ENCODE data around the gene MOCS2. TPM values are rescaled to one million over a fixed set of nuclear protein-coding genes. Genes with fewer than 3 reads are reported as not detected.
"Not testable (repeated sequence)": the region's sequence is repeated elsewhere in the genome, so short reads cannot be mapped to it uniquely, and the experiment has no call there.

The MOCS2 gene
- total RNA-seq, 2 experiments from 2014 or later = 29.4 to 30.9 TPM

DNA sequence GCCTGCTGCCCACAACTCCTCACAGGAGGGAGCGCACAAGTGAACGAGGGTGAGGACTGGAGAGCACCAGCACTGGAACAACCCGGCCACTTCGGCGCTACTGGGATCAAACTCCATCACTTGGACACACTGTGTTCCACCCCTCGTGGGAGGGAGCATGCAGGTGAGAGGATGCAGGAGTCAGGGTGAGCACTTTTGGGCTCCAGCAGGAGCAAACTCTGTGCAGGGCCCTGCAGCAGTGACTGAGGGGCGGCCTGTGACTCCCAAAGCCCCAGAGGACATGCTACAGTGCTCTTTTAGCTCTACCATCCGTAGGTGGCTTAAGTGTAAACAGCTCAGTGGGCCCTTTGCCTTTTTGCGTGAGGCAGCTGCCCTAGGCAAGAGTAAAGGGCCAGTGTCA is 4.4 kb upstream of the MOCS2 start:
- intact Hi-C loops (cut with micrococcal nuclease) = no loop called here
- Mint-ChIP-seq H3K27ac (no peak overlapping the region), H3K9me3 (no peaks in the 10 kb centered on the region), H3K4me1 (ENCODE audit: low read depth) (peaks cover 9% of the 10 kb centered on the region), H3K27me3 (ENCODE audit: low read depth) (no peaks in the 10 kb centered on the region), H3K4me3 (no peak overlapping the region), H3K36me3 (ENCODE audit: low read depth) (peaks cover 7% of the 10 kb centered on the region)
- no peak for DNase-seq
- CTCF ChIA-PET = no interaction called here

DNA sequence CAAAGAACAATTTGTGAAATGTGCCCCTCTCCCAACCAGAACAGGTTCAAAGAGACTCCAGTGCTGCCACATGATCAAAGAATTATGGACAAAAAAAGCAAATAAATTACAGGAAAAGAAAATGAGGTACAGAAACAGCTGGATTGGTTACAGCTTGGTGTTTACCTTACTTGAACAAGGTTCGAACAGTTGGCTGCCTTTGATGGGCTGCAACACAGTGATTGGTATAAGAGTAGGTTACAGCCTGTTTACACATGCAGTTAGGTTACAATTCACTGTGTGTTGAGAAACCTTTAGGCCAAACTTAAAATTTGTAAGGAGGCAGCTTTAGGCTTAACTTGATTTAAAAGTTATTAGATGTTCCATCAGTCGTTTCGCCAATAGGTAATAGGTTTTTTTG is 3.4 kb upstream of the MOCS2 start:
- H3K36me3 Mint-ChIP-seq (ENCODE audit: low read depth) = peaks cover 7% of the 10 kb centered on the region
- no peak overlapping the region for H3K27ac Mint-ChIP-seq
- H3K4me1 Mint-ChIP-seq (ENCODE audit: low read depth) = peaks cover 13% of the 10 kb centered on the region
- intact Hi-C loops (cut with micrococcal nuclease) = no loop called here
- no peaks in the 10 kb centered on the region for H3K9me3 Mint-ChIP-seq
- H3K4me3 Mint-ChIP-seq = no peak overlapping the region
- CTCF ChIA-PET = interaction anchor here (1.2 kb wide), 1 partner anchor 170 kb away, joined by 4 read pairs; no protein-coding TSS in a partner anchor
- no peaks in the 10 kb centered on the region for H3K27me3 Mint-ChIP-seq (ENCODE audit: low read depth)
- DNase-seq = no peak

DNA sequence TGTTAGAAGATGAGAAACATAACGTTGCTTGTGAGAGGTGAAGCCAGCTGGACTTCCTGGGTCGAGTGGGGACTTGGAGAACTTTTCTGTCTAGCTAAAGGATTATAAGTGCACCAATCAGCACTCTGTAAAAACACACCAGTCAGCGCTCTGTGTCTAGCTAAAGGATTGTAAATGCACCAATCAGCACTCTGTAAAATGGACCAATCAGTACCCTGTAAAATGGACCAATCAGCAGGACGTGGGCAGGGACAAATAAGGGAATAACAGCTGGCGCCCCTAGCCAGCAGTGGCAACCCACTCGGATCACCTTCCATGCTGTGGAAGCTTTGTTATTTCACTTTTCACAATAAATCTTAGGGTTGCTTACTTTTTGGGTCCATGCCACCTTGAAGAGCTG is 2.8 kb upstream of the MOCS2 start:
- H3K4me3 Mint-ChIP-seq = not testable (repeated sequence)
- CTCF ChIA-PET = interaction anchor here (1.2 kb wide), 1 partner anchor 169 kb away, joined by 4 read pairs; no protein-coding TSS in a partner anchor

DNA sequence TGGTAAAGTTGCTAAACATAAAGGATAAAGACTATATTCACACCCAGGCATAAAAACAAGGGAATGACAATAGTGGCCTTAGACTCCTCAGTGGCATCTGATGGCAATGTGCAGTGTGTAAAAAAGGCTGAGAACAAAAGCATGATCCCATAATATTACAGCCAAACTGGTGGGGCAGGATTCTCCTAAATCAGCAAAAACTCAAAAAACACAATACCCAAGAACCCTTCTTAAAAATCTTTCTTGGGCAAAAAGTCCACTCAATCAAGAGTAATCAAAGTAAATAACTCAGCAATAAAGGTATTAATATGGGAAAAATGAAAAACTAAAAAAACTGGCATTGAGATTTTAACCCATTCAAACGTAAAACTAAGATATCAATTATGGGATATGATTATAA is 1.6 kb upstream of the MOCS2 start:
- no peak overlapping the region for H3K4me3 Mint-ChIP-seq
- CTCF ChIA-PET = no interaction called here

More for the DNA sequence above, 2.8 kb upstream of the MOCS2 start:
- DNase-seq; H3K36me3 Mint-ChIP-seq (ENCODE audit: low read depth); H3K9me3 Mint-ChIP-seq; H3K27me3 Mint-ChIP-seq (ENCODE audit: low read depth); intact Hi-C loops (cut with micrococcal nuclease); H3K27ac Mint-ChIP-seq: not testable (repeated sequence)
- peaks cover 18% of the 10 kb centered on the region for H3K4me1 Mint-ChIP-seq (ENCODE audit: low read depth)

DNA sequence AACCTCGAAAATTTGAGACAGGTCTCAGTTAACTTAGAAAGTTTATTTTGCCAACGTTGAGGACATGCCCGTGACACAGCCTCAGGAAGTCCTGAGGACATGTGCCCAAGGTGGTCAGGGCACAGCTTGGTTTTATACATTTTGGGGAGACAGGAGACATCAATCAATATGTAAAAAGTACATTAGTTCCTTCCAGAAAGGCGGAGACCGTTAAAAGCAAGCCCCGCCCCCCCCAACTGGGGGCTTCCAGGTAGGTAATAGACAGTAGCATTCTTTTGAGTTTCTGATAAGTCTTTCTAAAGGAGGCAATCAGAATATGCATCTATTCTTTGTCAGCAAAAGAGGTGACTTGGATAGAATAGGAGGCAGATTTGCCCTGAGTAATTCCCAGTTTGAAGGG is 599 bp upstream of the MOCS2 start:
- CTCF ChIA-PET = interaction anchor here (1.3 to 1.6 kb wide), 5 partner anchors 15 to 165 kb away, joined by 3 to 7 read pairs (median 4); no protein-coding TSS in a partner anchor
- peak overlapping the region; percentile 92 for H3K4me3 Mint-ChIP-seq
- H3K9me3 Mint-ChIP-seq = no peaks in the 10 kb centered on the region
- peaks cover 19% of the 10 kb centered on the region for H3K36me3 Mint-ChIP-seq (ENCODE audit: low read depth)
- peak overlapping the region; percentile 86 for H3K27ac Mint-ChIP-seq
- H3K4me1 Mint-ChIP-seq (ENCODE audit: low read depth) = peaks cover 36% of the 10 kb centered on the region
- intact Hi-C loops (cut with micrococcal nuclease) = no loop called here
- no peaks in the 10 kb centered on the region for H3K27me3 Mint-ChIP-seq (ENCODE audit: low read depth)
- DNase-seq = no peak

More for the DNA sequence above, 1.6 kb upstream of the MOCS2 start:
- intact Hi-C loops (cut with micrococcal nuclease) = no loop called here
- Mint-ChIP-seq H3K27me3 (ENCODE audit: low read depth) (no peaks in the 10 kb centered on the region), H3K9me3 (no peaks in the 10 kb centered on the region), H3K27ac (no peak overlapping the region), H3K36me3 (ENCODE audit: low read depth) (peaks cover 10% of the 10 kb centered on the region), H3K4me1 (ENCODE audit: low read depth) (peaks cover 26% of the 10 kb centered on the region)
- DNase-seq = no peak

DNA sequence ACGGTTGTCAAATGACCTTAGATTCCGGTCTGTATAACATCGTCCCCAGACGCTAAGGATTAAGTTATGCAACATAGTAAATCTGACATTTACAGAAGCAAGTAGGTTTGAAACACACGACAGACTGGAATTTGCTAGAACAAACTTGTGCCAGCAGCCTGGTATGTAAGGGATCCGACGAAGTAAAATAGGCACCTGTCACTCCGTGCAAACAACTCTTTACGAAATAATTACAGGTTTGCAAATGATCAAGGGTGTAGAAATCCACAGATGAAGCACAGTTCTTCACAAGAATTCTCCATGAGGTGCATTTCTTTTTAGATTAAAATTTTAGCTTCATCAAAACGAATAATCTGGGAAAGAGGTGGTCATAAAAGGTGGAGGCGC is 508 bp downstream of the MOCS2 start:
- Mint-ChIP-seq H3K4me1 (ENCODE audit: low read depth) (peaks cover 37% of the 10 kb centered on the region), H3K36me3 (ENCODE audit: low read depth) (peaks cover 20% of the 10 kb centered on the region), H3K27me3 (ENCODE audit: low read depth) (no peaks in the 10 kb centered on the region), H3K27ac (peak overlapping the region; percentile 83), H3K4me3 (peak overlapping the region; percentile 92), H3K9me3 (no peaks in the 10 kb centered on the region)
- CTCF ChIA-PET = interaction anchor here (0.7 to 1.6 kb wide), 7 partner anchors 9 to 164 kb away, joined by 3 to 7 read pairs (median 4); no protein-coding TSS in a partner anchor
- intact Hi-C loops (cut with micrococcal nuclease) = loop anchor here (1.0 to 2.0 kb wide), 6 partner anchors 40 to 1201 kb away; partner anchors contain the start of gene ARL15
- DNase-seq = no peak

DNA sequence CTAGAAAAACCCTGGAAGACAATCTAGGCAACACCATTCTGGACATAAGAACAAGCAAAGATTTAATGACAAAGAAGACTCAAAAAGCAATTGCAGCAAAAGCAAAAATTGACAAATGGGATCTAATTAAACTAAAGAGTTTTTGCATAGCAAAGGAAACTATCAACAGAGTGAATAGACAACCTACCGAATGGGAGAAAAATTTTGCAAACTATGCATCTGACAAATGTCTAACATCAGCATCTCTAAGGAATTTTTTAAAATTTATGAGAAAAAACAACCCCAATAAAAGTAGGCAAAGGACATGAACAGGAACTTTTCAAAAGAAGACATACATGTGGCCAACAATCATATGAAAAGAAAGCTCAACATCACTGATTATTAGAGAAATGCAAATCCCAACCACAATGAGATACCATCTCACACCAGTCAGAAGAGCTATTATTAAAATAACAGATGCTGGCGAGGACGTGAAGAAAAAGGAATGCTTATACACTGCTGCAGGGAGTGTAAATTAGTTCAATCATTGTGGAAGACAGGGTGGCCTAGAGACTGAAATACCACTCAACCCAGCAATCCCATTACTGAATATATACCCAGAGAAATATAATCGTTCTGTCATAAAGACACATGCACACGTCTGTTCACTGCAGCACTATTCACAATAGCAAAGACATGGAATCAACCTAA is 3.8 kb downstream of the MOCS2 start:
- no peak for DNase-seq
- CTCF ChIA-PET = interaction anchor here (1.5 to 4.1 kb wide), 3 partner anchors 9 to 161 kb away, joined by 3 to 22 read pairs (median 6); no protein-coding TSS in a partner anchor
- no peaks in the 10 kb centered on the region for H3K27me3 Mint-ChIP-seq (ENCODE audit: low read depth)
- H3K4me3 Mint-ChIP-seq = no peak overlapping the region
- no peaks in the 10 kb centered on the region for H3K9me3 Mint-ChIP-seq
- H3K36me3 Mint-ChIP-seq (ENCODE audit: low read depth) = peaks cover 23% of the 10 kb centered on the region
- no peak overlapping the region for H3K27ac Mint-ChIP-seq
- peaks cover 37% of the 10 kb centered on the region for H3K4me1 Mint-ChIP-seq (ENCODE audit: low read depth)
- intact Hi-C loops (cut with micrococcal nuclease) = no loop called here

DNA sequence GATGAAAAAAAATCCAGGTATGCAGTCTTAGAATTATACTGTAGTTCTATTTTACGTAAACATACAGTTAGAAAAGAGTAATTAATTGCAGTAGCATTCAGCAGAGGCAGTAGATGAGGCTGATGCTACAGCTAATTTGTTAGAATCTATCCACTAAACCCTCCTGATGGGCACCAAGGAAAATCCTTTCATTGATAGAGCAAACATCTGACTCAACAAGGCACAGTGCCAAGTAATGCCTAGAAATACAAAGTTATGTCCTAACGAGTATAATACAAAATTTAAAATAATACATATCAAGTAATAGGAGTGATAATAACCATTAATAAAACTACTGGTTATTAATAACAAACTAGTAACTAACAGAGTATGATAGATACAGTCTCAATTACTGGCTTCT is 9.0 kb downstream of the MOCS2 start:
- CTCF ChIA-PET = interaction anchor here (0.9 to 7.3 kb wide), 3 partner anchors 9 to 152 kb away, joined by 3 to 181 read pairs (median 3); partner anchors contain the start of gene MOCS2
- DNase-seq = no peak
- H3K9me3 Mint-ChIP-seq = no peaks in the 10 kb centered on the region
- intact Hi-C loops (cut with micrococcal nuclease) = no loop called here
- H3K4me1 Mint-ChIP-seq (ENCODE audit: low read depth) = peaks cover 11% of the 10 kb centered on the region
- H3K4me3 Mint-ChIP-seq = no peak overlapping the region
- H3K36me3 Mint-ChIP-seq (ENCODE audit: low read depth) = peaks cover 27% of the 10 kb centered on the region
- no peak overlapping the region for H3K27ac Mint-ChIP-seq
- H3K27me3 Mint-ChIP-seq (ENCODE audit: low read depth) = no peaks in the 10 kb centered on the region

DNA sequence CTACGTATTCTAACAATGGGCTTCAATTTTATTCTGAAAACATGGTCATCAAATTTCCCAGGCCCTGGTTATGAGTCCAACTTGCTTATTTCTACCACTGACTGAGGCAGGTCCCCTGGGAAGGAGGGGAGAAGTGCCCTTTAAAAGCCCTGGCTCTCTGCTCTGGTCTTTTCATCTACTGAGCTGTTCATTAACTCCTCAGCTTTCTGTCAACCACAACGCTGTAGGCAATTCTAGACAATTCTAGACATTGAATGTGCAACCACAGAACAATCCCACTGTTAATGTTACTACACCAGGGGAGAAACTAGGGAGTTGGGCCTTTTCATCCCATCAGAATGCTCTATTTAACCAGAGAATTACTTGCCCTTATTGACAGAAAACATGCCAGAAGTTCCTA is 10.0 kb downstream of the MOCS2 start:
- no peak overlapping the region for H3K4me3 Mint-ChIP-seq
- intact Hi-C loops (cut with micrococcal nuclease) = no loop called here
- peaks cover 5% of the 10 kb centered on the region for H3K4me1 Mint-ChIP-seq (ENCODE audit: low read depth)
- DNase-seq = no peak
- no peaks in the 10 kb centered on the region for H3K9me3 Mint-ChIP-seq
- H3K36me3 Mint-ChIP-seq (ENCODE audit: low read depth) = peaks cover 20% of the 10 kb centered on the region
- no peak overlapping the region for H3K27ac Mint-ChIP-seq
- CTCF ChIA-PET = interaction anchor here (0.7 to 7.3 kb wide), 4 partner anchors 9 to 151 kb away, joined by 3 to 181 read pairs (median 4); no protein-coding TSS in a partner anchor
- no peaks in the 10 kb centered on the region for H3K27me3 Mint-ChIP-seq (ENCODE audit: low read depth)

DNA sequence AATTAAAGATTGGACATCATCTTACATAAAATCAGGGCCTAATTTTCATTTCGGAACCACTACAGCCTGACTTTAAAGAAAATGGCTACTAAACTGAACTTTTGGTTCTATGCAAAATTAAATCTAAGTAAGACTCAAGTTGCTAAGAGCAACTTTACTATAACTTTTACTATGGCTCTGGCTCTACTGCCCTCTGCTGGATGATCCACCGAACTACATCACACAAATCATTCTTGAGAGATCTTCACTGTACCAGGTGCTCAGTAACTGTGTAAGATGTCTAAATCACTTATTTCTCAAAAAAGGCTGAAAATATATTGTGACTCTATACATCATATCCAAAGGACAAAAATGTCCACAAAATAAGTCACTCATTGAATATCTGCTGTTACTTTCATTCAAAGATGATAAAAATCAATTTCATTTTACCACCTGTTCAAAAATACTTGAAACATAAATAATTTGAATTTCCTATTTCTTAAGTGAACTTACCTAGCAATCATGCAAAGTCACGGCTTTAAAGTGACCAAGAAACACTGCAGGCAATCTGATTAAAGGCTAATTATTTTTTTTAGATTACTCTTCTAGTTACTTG is 13.5 kb downstream of the MOCS2 start:
- no peak overlapping the region for H3K27ac Mint-ChIP-seq
- intact Hi-C loops (cut with micrococcal nuclease) = loop anchor here (1.0 kb wide), 4 partner anchors 108 to 309 kb away; partner anchors contain the start of genes ITGA1 and PELO

DNA sequence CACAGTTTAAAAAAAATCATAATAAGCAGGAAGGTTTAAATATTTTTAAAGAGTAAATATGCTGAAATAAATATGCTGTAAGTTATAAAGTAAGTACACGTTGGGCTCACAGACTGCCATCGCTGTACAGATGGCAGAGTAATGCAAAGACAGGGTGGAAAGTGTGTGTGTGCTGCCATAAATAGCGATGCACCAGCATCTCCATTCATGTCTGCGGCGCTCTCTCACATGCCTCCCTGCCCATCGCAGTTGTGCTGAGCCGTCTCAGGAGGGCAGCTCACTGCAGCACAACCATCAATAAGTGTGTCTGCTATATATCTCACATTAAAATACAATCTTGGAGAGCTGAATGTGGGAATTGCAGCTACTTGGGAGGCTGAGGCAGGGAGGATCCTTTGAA is 14.3 kb downstream of the MOCS2 start:
- no peak overlapping the region for H3K27ac Mint-ChIP-seq
- no peak for DNase-seq
- no peak overlapping the region for H3K4me3 Mint-ChIP-seq
- H3K9me3 Mint-ChIP-seq = no peaks in the 10 kb centered on the region
- CTCF ChIA-PET = interaction anchor here (0.6 to 7.3 kb wide), 11 partner anchors 14 to 1344 kb away, joined by 3 to 181 read pairs (median 3); partner anchors contain the start of gene MOCS2
- no peaks in the 10 kb centered on the region for H3K27me3 Mint-ChIP-seq (ENCODE audit: low read depth)
- H3K36me3 Mint-ChIP-seq (ENCODE audit: low read depth) = peaks cover 20% of the 10 kb centered on the region
- intact Hi-C loops (cut with micrococcal nuclease) = no loop called here
- H3K4me1 Mint-ChIP-seq (ENCODE audit: low read depth) = peaks cover 11% of the 10 kb centered on the region

More for the DNA sequence above, 13.5 kb downstream of the MOCS2 start:
- peak; percentile 89 for DNase-seq
- Mint-ChIP-seq H3K36me3 (ENCODE audit: low read depth) (peaks cover 18% of the 10 kb centered on the region), H3K27me3 (ENCODE audit: low read depth) (no peaks in the 10 kb centered on the region), H3K4me3 (no peak overlapping the region), H3K9me3 (no peaks in the 10 kb centered on the region), H3K4me1 (ENCODE audit: low read depth) (peaks cover 4% of the 10 kb centered on the region)
- CTCF ChIA-PET = interaction anchor here (0.7 to 7.3 kb wide), 10 partner anchors 11 to 181 kb away, joined by 3 to 181 read pairs (median 3); no protein-coding TSS in a partner anchor

DNA sequence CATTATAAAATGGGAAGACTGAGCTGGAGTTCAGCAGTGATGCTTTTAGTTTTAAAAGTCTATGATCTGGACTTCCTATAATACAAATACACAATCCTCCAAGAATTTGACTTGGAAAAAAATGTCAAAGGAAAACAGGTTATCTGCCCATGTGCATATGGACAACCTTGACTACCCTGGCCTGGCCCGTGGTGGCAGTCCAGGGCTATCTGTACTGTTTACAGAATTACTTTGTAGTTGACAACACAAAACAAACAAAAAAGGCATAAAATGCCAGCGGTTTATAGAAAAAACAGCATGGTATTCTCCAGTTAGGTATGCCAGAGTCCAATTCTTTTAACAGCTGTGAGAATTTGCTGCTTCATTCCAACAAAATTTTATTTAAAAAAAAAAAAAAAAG is 17.3 kb downstream of the MOCS2 start:
- no peaks in the 10 kb centered on the region for H3K9me3 Mint-ChIP-seq
- DNase-seq = no peak
- peaks cover 9% of the 10 kb centered on the region for H3K36me3 Mint-ChIP-seq (ENCODE audit: low read depth)
- H3K27ac Mint-ChIP-seq = no peak overlapping the region
- no peak overlapping the region for H3K4me3 Mint-ChIP-seq
- H3K4me1 Mint-ChIP-seq (ENCODE audit: low read depth) = peaks cover 27% of the 10 kb centered on the region
- CTCF ChIA-PET = interaction anchor here (0.7 to 8.3 kb wide), 7 partner anchors 13 to 143 kb away, joined by 3 to 109 read pairs (median 4); partner anchors contain the start of gene MOCS2
- intact Hi-C loops (cut with micrococcal nuclease) = no loop called here
- H3K27me3 Mint-ChIP-seq (ENCODE audit: low read depth) = no peaks in the 10 kb centered on the region
